NCI-H1105 (cell line): ENCODE measurements around the gene FCRL2.

ENCODE experiments used
- DNase-seq: peaks from one replicate; lab custom pipeline; 2025; lab: John Stamatoyannopoulos, UW

Gene FCRL2

GRCh38 chr1:157776971-157777391 lies at the start of gene FCRL2:
TSS of gene FCRL2 (minus strand) at chr1:157777132. CDS start at chr1:157777073, 59 bp downstream.
- no peak for DNase-seq

GRCh38 chr1:157820299-157820698 lies 43.4 kb upstream of the FCRL2 start:
- DNase-seq = no peak

GRCh38 chr1:157819896-157820295 lies 43.0 kb upstream of the FCRL2 start, which contains the start of gene FCRL1:
TSS of gene FCRL1 (minus strand) at chr1:157820120. CDS start at chr1:157820037, 83 bp downstream.
- no peak for DNase-seq

GRCh38 chr1:157819215-157819614 lies 42.3 kb upstream of the FCRL2 start:
- DNase-seq = no peak

- DNase-seq = no peak
These were observed 36.3 kb upstream of the FCRL2 start for GRCh38 chr1:157813269-157813668.

GRCh38 chr1:157806431-157807149 lies 29.7 kb upstream of the FCRL2 start:
- no peak for DNase-seq

- no peak for DNase-seq
These were observed 26.9 kb upstream of the FCRL2 start for GRCh38 chr1:157803851-157804250.

- DNase-seq = no peak
These were observed 23.1 kb upstream of the FCRL2 start for GRCh38 chr1:157799996-157800395.

- no peak for DNase-seq
These were observed 21.3 kb upstream of the FCRL2 start for GRCh38 chr1:157798211-157798610.

- DNase-seq = no peak
These were observed 8.3 kb upstream of the FCRL2 start for GRCh38 chr1:157785248-157785647.

GRCh38 chr1:157784801-157785200 lies 7.9 kb upstream of the FCRL2 start:
- DNase-seq = no peak

GRCh38 chr1:157782931-157783330 lies 6.0 kb upstream of the FCRL2 start:
- DNase-seq = no peak

GRCh38 chr1:157781048-157781447 lies 4.1 kb upstream of the FCRL2 start:
- no peak for DNase-seq

GRCh38 chr1:157775101-157775870 lies 1.6 kb downstream of the FCRL2 start:
- DNase-seq = no peak

GRCh38 chr1:157774412-157774811 lies 2.5 kb downstream of the FCRL2 start:
- no peak for DNase-seq

GRCh38 chr1:157773493-157774350 lies 3.2 kb downstream of the FCRL2 start:
- no peak for DNase-seq

- no peak for DNase-seq
These were observed 5.1 kb downstream of the FCRL2 start for GRCh38 chr1:157771661-157772425.

- no peak for DNase-seq
These were observed 6.4 kb downstream of the FCRL2 start for GRCh38 chr1:157770442-157771043.

GRCh38 chr1:157766792-157767191 lies 10.1 kb downstream of the FCRL2 start:
- DNase-seq = no peak

- DNase-seq = no peak
These were observed 18.9 kb downstream of the FCRL2 start for GRCh38 chr1:157758018-157758417.

GRCh38 chr1:157753611-157754010 lies 23.3 kb downstream of the FCRL2 start:
- DNase-seq = no peak
